ENCODE data around the gene CBFB.
"Not testable (repeated sequence)": the region's sequence is repeated elsewhere in the genome, so short reads cannot be mapped to it uniquely, and the experiment has no call there.

The CBFB gene

DNA sequence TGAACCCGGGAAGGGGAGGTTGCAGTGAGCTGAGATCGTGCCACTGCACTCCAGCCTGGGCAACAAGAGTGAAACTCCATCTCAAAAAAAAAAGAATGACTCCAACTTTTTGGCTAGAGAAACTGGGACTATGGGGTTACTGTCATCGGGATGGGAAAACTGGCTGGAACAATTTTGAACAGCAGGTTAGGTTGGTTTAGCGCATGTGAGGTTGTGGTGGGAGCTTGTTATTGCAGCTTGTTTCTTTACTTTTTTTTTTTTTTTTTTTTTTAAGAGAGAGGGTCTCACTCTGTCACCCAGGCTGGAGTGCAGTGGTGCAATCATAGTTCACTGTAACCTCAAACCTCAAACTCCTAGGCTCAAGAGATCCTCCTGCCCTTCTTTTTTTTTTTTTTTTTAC is 12.6 kb downstream of the CBFB start:
- not testable (repeated sequence) for DNase-seq (ENCODE audit: low read depth)

DNA sequence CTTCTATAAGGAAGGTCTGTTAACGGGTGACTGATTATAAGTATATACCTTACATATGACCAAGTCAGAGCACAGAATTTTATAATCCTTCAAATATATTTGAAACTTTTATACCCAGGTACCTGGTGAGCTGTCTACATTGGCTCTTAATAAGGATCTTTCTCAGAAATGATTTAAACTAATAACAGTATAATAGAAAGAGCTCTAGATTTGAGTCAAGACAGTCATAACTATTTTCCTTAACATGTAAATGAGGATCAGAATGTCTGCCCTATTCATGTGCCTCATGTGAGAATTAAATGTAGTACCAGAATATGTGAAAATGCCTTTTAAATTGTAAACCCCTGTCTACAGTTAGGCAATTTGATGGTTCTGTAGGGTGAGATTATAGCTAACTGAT is 14.5 kb downstream of the CBFB start:
- DNase-seq (ENCODE audit: low read depth), result no peak

DNA sequence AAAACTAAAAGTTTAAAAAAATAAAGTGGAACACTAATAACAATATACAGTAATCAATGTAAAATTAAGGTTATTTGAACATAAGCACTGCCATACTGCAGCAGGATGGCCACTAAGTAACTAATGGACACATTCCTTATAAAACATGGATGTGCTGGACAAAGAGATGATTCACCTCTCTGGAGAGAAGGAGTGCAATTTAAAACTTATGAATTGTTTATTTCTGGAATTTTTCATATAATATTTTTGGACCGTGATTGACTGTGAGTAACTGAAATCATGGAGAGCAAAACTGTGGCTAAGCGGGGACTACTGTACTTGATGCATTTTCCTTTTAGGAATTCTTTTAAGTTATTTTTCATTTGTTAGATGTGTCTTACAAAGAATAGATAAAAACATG is 21.8 kb downstream of the CBFB start:
- DNase-seq (ENCODE audit: low read depth), result no peak

DNA sequence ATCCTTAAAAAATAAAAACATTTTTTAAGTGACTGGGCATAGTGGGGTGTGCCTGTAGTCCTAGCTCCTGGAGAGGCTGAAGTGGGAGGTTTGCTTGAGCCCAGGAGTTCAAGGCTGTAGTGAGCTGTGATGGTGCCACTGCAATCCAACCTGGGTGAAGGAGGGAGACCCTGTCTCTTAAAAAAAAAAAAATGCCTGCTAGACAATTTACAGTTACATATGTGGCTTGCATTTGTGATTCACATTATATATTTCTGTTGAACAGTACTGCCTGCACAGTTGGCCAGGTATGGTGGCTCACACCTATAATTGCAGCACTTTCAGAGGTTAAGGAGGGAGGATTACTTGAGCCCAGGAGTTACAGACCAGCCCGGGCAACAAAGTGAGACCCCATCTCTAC is 23.4 kb downstream of the CBFB start:
- DNase-seq (ENCODE audit: low read depth), result no peak

DNA sequence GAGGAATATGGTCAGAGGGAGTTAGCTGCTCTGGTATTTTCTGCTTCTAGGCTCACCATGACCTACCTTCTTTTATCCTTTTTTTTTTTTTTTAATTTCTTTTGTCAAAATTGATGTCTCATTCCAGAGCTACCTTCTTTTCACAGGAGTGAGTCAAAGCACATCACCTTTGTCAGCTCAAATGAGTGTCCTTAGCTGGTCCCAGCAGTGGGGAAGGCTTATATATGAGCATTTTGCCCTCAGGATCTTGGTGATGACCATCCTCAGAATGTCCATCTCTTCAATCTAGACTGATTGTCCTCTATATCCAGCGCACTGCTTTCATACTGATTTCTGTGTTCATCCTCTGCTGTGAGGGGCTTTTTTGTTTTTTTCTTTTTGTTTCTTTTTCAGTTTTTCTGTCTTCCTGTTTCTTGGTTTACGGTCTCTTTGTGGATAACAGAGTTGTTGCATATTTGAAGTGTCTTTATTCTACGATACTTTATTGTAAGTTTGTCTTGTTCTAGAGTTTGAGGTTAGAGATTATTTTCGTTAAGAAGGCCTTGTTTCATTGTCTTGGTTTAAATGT is 24.9 kb downstream of the CBFB start:
- no peak for DNase-seq (ENCODE audit: low read depth)

DNA sequence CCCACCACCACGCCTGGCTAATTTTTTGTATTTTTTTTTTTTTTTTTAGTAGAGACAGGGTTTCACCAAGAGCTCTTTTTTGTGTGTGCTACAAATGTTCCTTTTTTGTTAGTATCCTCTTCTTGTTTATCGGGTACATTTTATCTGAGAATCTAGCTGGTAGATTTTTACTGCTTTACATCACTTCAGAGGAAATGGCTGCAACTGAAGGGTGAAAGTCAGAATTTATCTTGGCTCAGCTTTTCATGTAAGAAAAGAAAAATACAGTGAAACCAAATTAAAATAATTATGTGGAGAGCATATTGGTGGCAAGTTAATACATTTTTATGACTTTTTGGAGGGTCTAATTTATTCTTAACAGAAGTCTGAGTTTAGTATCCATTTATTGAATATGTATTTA is 26.0 kb downstream of the CBFB start:
- DNase-seq (ENCODE audit: low read depth), result no peak

DNA sequence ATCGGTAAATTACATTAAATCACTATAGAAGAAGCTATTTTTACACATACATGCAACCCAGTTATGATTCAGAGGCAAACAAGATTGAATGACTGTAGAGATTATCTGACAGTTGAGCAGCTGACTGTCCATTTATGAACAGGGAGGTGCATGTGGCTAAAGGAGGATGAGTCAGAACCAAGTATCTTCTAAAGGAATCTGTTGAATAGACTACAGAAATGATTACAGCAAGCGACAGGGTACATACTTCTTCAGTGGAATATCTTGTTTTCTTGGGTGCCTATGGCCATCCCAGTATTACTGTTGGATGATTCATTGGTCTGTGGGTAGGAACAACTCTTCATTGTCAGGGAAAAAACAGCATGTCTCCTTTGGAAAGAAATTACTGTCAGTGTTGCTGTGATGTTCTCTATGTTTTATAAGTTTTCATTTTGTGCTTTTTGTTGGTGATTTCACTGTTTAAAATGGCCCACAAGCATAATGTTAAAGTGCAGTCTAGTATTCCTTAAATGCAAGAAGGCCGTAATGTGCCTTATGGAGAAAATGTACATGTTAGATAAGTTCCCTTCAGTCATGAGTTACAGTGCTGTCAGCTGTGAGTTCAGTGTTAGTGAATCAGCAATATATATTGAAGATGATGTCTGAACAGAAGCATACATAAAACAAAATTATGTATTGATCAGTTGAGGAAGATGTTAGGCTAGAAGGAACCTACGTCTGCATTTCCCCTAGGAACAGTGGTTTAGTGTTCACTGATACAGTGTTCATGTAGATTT is 27.0 kb downstream of the CBFB start:
- DNase-seq (ENCODE audit: low read depth), result peak; percentile 99

DNA sequence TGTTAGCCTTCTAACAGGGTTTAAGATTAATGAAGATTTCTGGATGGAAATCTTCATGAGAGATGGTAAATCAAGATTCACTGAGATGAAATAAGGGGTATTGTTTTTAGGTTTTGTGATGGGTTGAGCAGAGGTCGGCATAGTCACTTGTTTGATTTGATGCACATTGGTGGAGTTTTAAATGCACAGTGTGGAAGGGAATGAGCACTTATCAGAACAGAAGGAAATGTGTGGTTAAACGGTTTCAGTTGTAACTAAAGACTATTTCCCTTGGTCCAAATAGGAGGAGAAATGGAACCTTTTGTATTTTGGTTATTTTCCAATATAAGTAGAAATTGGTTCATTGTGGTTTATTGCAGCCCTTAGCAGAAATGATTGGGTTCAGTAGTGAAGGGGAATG is 34.1 kb downstream of the CBFB start:
- no peak for DNase-seq (ENCODE audit: low read depth)

DNA sequence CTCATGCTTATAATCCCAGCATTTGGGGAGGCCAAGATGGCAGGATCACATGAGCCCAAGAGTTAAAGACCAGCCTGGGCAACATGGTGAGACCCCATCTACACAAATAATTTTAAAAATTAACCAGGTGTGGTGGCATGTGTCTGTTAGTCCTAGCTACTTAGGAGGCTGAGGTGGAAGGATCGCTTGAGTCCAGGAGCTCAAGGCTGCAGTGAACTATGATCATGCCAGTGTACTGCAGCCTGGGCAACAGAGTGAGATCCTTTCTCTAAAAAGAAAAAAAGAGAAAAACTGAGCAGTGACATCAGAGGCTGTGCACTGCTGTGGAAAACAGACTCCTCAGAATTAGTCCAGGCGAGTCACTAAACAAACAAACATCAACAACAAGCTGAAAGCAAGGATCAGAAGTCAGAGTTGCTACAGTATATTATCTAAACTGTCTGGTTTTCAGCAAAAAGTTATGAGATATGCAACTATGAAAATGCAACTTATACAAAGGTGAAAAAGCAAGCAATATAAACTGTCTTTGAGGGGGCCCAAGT is 39.3 kb downstream of the CBFB start:
- DNase-seq (ENCODE audit: low read depth), result no peak

DNA sequence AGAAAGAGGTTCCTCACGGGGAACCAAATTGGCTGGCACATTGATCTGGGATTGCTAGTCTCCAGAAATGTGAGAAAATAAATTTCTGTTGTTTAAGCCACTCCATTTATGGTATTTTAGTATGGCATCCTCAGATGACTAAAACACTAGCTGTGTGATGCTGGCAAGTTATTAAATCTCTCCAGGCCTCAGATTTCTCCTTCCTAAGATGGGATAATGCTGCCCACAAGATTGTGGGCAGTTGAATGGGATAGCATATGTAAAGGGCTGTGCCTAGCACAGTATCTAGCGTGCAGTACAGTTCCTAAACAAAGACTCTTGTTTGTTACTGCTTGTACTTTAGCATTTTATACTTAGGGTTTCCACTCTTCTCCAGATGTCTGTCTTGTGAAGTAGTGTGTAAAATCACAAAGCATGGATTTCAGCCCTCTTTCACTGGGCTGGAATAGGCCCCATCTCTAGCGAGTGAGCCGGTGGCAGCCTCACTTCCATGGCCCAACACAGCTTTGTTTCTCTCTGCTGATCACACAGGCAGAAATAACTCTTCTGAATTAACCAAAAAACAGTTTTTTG is 42.6 kb downstream of the CBFB start:
- DNase-seq (ENCODE audit: low read depth), result peak; percentile 23

DNA sequence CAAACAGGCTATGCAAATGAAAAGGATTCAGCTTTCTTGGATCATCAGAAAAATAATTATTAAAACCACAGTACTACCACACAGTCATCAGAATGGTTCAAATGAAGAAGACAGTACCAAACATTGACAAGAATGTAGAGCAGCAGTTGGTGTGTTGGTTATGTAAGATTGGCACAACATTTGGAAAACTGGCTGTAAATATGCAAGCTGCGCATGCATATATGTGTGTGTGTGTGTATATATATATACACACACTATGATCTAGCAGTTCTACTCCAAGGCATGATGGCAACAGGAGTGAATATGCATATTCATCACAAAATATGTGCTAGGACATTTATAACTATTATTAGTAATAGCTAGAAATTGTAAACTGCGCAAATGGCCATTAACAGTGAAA is 46.4 kb downstream of the CBFB start:
- DNase-seq (ENCODE audit: low read depth), result no peak

DNA sequence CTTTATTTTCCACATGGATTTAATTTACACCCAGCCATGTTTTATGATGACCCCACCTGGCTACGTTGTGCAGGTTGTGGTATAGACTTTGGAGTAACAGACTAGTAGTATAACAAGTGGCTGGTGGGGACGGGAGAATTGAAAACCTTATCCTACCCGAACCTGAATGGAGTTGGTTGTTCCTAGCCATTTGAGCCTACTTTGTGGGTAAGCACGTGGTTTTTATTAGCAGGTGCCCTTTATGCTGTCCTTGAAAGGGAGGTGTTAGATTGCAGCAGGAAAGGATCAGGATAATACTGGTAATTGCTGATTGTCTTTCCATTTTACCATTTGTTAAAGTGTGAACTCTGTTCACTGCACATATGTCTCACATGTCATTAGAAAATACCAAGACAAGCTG is 48.9 kb downstream of the CBFB start:
- no peak for DNase-seq (ENCODE audit: low read depth)

DNA sequence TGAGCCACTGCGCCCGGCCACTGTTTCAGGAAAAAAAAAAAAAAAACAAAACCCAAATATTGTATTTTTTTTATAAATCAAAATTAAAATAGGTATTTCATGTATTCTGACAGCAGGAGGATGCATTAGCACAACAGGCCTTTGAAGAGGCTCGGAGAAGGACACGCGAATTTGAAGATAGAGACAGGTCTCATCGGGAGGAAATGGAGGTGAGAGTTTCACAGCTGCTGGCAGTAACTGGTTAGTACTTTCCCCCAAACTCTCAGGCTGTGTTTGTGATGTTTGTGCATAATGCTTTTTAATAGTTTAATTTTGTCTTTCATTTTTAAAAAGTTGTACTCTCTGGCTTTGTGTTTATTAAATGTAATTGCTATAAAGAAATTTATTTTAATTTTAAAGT is 53.2 kb downstream of the CBFB start:
- no peak for DNase-seq (ENCODE audit: low read depth)

DNA sequence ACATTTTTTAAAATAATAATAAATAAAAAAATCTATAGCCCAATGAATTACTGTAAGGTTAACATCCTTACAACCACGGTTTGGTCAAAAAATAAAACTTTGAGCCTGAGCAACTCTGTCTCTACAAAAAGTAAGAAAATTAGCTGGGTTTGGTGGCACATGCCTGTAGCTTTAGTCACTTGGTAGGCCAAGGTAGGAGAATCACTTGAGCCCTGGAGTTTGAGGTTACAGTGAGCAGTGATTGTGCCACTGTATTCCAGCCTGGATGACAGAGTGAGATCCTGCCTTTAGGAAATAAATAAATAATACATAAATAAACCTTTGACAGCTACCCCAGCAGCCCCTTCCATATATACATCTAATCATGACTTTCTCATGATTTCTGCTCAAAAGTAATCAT is 53.9 kb downstream of the CBFB start:
- peak; percentile 15 for DNase-seq (ENCODE audit: low read depth)

DNA sequence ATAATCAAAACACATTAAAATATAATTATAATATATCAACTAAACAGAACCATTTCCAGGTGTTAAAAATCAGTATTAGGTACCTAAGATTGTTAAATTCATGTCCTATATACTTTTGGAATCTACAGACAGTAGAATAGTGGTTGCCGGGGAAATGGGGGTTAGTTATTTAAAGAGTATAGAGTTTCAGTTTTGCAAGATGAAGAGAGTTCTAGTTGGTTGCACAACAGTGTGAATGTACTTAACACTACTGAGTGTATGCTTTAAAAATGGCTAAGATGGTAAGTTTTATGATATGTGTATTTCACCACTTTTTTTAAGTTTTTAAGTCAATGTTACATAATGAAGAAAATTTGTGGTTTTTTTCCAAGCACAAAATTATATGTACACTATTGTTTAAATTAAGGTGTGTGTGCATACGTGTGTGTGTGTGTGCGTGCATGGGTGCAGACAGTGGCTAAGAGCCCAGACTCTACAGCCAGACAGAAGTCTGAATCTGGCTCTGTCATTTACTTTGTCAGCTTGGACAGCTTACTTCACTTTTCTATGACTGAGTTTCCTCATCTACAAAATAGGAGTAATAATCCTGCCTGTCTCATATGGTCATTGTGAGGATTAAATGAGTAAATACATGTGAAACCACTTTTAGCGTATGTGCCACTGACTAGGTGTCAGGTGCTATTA is 55.5 kb downstream of the CBFB start:
- peak; percentile 62 for DNase-seq (ENCODE audit: low read depth)

DNA sequence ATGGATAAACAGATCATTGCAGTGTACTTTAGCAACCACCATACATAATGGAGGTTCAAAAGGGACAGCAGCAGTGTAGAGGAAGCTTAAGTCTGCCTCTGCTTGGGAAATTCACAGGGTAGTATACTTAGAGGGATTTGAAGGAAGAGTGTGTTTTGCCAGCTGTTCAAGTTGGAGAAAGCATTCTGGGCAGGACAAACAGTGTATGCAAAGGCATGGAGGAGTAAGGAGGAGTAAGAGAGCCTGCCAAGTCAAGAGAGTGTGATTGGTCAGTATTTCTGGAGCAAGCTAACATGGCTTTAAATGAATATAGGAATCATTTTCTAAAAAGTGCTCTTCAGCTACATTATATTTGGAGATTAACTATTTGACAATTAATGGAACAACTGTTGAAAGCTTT is 57.9 kb downstream of the CBFB start:
- peak; percentile 34 for DNase-seq (ENCODE audit: low read depth)

DNA sequence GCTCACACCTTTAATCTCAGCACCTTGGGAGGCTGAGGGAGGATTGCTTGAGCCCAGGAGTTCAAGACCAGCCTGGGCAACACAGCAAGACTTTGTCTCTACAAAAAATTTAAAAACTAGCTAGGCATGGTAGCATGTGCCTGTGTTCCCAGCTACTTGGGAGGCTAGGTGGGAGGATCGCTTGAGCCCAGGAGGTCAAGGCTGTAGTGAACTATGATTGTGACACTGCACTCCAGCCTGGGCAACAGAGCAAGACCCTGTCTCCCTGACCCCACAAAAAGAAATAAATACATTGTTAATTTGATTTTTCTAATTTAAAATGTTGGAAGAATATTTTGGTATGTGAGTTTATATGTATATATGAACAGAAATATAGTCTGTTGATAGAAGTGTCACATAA is 58.3 kb downstream of the CBFB start:
- no peak for DNase-seq (ENCODE audit: low read depth)

DNA sequence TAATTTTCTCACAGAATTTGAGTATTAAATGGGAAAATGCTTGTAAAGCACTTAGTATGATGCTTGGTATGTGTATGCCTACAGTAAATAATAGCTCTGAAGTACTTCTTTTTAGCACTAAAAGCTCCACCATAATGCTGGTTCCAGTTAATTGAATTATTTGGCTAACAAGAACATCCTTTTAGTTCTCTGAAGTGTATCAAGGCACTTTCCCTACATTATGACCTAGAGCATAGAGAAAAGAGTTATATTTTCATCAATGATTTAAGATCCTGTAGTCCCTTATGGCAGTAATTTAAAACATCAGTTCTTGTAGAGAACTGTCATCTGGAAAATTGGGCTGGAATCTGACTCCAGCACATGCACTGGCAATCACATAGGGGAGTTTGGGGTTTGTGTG is 58.9 kb downstream of the CBFB start:
- no peak for DNase-seq (ENCODE audit: low read depth)

DNA sequence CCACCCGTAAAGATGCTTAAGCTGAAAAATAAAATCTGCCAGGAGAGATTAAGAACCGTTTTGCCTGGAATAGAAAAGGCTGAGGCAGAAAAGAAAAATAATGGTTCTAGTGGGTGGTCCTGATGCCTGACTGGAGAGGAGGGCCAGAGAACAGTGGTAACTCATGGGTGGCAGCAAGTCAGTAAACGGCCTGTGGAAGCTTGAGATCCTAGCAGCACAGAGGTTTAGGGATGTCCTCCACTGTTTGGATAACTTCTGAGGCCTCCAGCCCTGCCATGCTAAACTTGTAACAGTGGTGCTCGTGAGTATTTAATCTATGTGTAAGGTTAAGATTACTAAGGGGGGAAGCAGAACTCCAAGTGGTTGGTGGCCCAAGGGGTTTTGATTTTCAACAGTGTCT is 59.6 kb downstream of the CBFB start:
- no peak for DNase-seq (ENCODE audit: low read depth)

DNA sequence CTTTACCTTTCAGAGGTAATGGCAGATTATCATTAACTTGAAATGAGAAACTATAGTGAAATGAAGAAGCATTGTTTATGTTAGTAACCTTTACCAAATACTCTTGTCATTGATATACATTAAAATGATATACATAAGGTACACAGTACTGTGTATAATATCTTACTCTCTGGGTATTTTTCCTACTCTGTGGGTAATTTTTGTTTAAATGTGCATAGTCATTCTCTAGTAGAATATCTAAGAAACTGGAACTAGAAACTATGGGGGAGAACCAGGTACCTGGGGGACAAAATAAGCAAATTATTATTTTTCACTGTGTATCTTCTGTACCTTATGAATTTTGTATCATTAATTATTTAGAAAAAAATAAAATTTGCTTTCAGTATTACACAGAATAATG is 60.2 kb downstream of the CBFB start:
- no peak for DNase-seq (ENCODE audit: low read depth)

DNA sequence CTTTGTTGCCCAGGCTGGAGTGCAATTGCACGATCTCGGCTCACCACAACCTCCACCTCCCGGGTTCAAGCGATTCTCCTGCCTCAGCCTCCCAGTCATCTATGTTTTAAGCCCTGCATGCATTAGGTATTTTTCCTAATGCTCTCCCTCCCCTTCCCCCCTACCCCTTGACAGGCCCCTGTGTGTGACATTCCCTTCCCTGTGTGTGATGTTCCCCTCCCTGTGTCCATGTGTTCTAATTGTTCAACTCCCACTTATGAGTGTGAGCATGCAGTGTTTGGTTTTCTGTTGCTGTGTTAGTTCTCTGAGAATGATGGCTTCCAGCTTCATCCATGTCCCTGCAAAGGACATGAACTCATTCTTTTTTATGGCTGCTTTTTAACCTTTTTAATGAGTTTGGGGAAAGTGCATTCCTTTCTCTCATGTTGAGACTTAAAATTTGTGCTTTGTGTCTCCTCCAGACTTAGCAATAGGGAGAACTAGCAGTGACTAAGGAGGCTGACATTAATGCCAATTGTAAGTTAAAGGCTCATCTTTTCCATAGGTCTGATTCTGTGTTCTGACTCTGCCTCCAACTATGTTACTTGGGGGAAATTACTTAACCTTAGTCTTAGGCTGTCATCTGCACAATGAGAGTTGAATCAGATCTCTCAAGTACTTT is 63.1 kb downstream of the CBFB start:
- DNase-seq (ENCODE audit: low read depth), result peak; percentile 64

DNA sequence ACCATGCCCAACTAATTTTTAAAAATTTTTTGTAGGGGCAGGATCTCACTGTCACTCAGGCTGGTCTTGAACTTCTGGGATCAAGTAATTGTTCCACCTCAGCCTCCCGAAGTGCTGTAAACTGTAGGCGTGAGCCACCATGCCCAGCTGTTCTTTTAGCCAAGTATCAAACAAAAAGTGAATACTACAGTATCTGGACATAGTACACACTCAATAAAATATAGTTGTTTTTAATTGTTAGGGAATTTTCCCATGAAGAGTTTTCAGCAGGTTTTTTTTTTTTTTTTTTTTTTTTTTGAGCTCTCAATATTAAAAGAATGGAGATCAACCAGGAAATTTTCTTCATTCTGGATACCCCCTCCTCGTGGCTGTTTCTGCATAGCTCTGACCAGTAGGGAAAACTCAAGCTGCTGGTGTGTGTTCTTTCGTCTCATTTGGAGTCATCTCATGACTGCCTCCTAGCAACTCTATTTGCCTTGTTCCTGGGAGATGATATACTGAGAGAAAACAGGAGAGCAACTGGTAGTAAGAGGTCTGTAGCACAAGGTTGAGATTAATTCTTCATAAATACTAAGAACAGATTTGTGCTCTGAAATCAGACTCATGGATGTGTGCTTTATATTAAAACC is 64.3 kb downstream of the CBFB start:
- no peak for DNase-seq (ENCODE audit: low read depth)

Measured in amniotic epithelial cell (primary cell).